Measurements from ENCODE around the gene L3MBTL1. TPM values are rescaled to one million over a fixed set of nuclear protein-coding genes. Genes with fewer than 3 reads are reported as not detected.

L3MBTL1 gene
- total and polyA plus RNA-seq, 2 of the 4 experiments (the other 2 are of a cell fraction), result 2.2 to 4.5 TPM

DNA sequence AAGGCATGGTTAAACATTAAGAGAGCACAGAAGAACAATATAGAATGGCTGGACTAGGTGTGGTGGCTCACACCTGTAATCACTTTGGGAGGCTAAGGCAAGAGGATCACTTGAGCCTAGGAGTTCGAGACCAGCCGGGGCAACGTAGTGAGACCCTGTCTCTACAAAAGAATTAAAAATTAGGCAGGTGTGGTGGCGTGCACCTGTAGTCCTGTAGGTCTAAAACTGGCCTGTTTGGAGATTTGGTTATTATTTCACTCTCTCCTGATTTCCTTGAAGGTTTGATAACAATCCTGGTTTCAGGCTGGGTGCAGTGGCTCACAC is 34.2 kb upstream of the L3MBTL1 start:
- Histone ChIP-seq H2AK9ac (replicated peaks; ENCODE audit: low read depth, low read length, poor library complexity) (no peak overlapping the region), H3K4me2 (ENCODE audit: low read depth, low read length) (no peak overlapping the region), H3K9ac (ENCODE audit: low read depth, low read length) (no peak overlapping the region), H3K9me3 (ENCODE audit: control insufficient read depth, insufficient read depth, low read length) (no peaks in the 10 kb centered on the region), H2BK15ac (ENCODE audit: low read depth, low read length) (no peak overlapping the region), H3K36me3 (ENCODE audit: control insufficient read depth, insufficient read depth, low read length) (peaks cover 13% of the 10 kb centered on the region), H3K18ac (ENCODE audit: low read depth, low read length) (no peak overlapping the region), H2BK120ac (ENCODE audit: low read depth, low read length) (no peak overlapping the region), H4K8ac (ENCODE audit: low read depth in 2 of 2, low read length in 2 of 2) (no peak overlapping the region), H4K20me1 (ENCODE audit: insufficient read depth, low read length) (peaks cover 11% of the 10 kb centered on the region; the same call in 1 of the 2 replicates), H3K56ac (ENCODE audit: extremely low read depth, insufficient read depth, low read length) (no peak overlapping the region), H2BK20ac (ENCODE audit: low read depth, low read length) (no peak overlapping the region), H3K14ac (replicated peaks; ENCODE audit: low read depth, low read length) (no peak overlapping the region), H3K4me3 (ENCODE audit: insufficient read depth, low read depth, low read length) (no peak overlapping the region), H3K23ac (ENCODE audit: low read depth, low read length) (no peak overlapping the region), H4K5ac (ENCODE audit: low read depth, low read length) (no peak overlapping the region), H2AK5ac (ENCODE audit: low read depth, low read length) (no peak overlapping the region), H3K9me1 (ENCODE audit: insufficient read depth, low read length) (peaks cover 2% of the 10 kb centered on the region; the same call in 1 of the 2 replicates), H4K91ac (ENCODE audit: insufficient read depth, low read depth, low read length) (no peak overlapping the region), H3K4me1 (ENCODE audit: control insufficient read depth, insufficient read depth, low read length) (no peaks in the 10 kb centered on the region), H3K4ac (ENCODE audit: low read depth, low read length) (no peak overlapping the region), H3K27ac (ENCODE audit: insufficient read depth, low read length) (no peak overlapping the region), H2AFZ (replicated peaks; ENCODE audit: low read length, poor library complexity) (no peak overlapping the region), H2BK5ac (ENCODE audit: low read depth, low read length, poor library complexity, severe bottlenecking) (no peak overlapping the region), H3K79me1 (ENCODE audit: low read depth in 1 of 2, low read length in 2 of 2) (0 out of 4 replicates have a peak, but pooled peaks cover 0 to 3% of the 10 kb centered on the region in 2 experiments), H3K27me3 (ENCODE audit: control insufficient read depth, insufficient read depth, low read length) (no peaks in the 10 kb centered on the region; the same call in 1 of the 2 replicates)
- no peak for DNase-seq
- ChIA-PET POLR2A (ENCODE audit: unreplicated experiment) (no interaction called here), CTCF (no interaction called here)
- 100% methylated on average over 2 of the region's 4 CpGs; no CpG with 5 or more reads in 1 of the 2 experiments for WGBS, 2 experiments (ENCODE audit: extremely low coverage in 2 of 2, insufficient read length in 1 of 2)
- no peak for TF ChIP-seq MAZ (IDR thresholded peaks at IDR 0.05; ENCODE audit: borderline replicate concordance, low read depth, low read length)
- TF ChIP-seq SMC3 (IDR thresholded peaks at IDR 0.05; ENCODE audit: low read depth, low read length), result no peak
- no peak for TF ChIP-seq MXI1 (IDR thresholded peaks at IDR 0.05; ENCODE audit: borderline replicate concordance, low read depth, low read length)
- TF ChIP-seq, protein P1, sequence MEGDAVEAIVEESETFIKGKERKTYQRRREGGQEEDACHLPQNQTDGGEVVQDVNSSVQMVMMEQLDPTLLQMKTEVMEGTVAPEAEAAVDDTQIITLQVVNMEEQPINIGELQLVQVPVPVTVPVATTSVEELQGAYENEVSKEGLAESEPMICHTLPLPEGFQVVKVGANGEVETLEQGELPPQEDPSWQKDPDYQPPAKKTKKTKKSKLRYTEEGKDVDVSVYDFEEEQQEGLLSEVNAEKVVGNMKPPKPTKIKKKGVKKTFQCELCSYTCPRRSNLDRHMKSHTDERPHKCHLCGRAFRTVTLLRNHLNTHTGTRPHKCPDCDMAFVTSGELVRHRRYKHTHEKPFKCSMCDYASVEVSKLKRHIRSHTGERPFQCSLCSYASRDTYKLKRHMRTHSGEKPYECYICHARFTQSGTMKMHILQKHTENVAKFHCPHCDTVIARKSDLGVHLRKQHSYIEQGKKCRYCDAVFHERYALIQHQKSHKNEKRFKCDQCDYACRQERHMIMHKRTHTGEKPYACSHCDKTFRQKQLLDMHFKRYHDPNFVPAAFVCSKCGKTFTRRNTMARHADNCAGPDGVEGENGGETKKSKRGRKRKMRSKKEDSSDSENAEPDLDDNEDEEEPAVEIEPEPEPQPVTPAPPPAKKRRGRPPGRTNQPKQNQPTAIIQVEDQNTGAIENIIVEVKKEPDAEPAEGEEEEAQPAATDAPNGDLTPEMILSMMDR (conservative IDR thresholded peaks at IDR 0.05; ENCODE audit: low read depth, low read length), result no peak
- TF ChIP-seq, protein P2, sequence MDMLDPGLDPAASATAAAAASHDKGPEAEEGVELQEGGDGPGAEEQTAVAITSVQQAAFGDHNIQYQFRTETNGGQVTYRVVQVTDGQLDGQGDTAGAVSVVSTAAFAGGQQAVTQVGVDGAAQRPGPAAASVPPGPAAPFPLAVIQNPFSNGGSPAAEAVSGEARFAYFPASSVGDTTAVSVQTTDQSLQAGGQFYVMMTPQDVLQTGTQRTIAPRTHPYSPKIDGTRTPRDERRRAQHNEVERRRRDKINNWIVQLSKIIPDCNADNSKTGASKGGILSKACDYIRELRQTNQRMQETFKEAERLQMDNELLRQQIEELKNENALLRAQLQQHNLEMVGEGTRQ (IDR thresholded peaks at IDR 0.05; ENCODE audit: low read depth, low read length), result no peak
- no peak for TF ChIP-seq CEBPB (IDR thresholded peaks at IDR 0.05; ENCODE audit: low read depth, low read length)
- TF ChIP-seq, protein P3, sequence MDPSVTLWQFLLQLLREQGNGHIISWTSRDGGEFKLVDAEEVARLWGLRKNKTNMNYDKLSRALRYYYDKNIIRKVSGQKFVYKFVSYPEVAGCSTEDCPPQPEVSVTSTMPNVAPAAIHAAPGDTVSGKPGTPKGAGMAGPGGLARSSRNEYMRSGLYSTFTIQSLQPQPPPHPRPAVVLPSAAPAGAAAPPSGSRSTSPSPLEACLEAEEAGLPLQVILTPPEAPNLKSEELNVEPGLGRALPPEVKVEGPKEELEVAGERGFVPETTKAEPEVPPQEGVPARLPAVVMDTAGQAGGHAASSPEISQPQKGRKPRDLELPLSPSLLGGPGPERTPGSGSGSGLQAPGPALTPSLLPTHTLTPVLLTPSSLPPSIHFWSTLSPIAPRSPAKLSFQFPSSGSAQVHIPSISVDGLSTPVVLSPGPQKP (IDR thresholded peaks at IDR 0.05; ENCODE audit: borderline replicate concordance, low read depth, low read length), result no peak
- no peak for TF ChIP-seq CHD1 (IDR thresholded peaks at IDR 0.05; ENCODE audit: low read depth, low read length)
- no peak for TF ChIP-seq MAFK (IDR thresholded peaks at IDR 0.05; ENCODE audit: low read depth, low read length)
- no peak for TF ChIP-seq RAD21 (IDR thresholded peaks at IDR 0.05; ENCODE audit: low read length)
- TF ChIP-seq BHLHE40 (IDR thresholded peaks at IDR 0.05; ENCODE audit: low read depth, low read length), result no peak
- TF ChIP-seq RCOR1 (IDR thresholded peaks at IDR 0.05; ENCODE audit: insufficient replicate concordance, low read length), result no peak
- no peak for TF ChIP-seq NFE2L2 (IDR thresholded peaks at IDR 0.05; ENCODE audit: low read depth, low read length)
- intact Hi-C loops (cut with micrococcal nuclease) (no loop called here), dilution Hi-C loops (cut with HindIII; ENCODE audit: low sequenced_read_pairs, unreplicated experiment) (no loop called here), in situ Hi-C loops (cut with MboI; ENCODE audit: low sequenced_read_pairs) (no loop called here)
- ATAC-seq (ENCODE audit: low read depth), result no peak
- BruUV-seq (replicated peaks), result no TSS peak

All from IMR-90 (cell line).